MCF 10A (cell line): ENCODE data around the gene PDE4D. TPM values are rescaled to one million over a fixed set of nuclear protein-coding genes. Genes with fewer than 3 reads are reported as not detected.

Experiments
- BruUV-seq: library from RNA; stranded (reverse); fragments of 400-500 nt; replicated peaks from 2 replicates; lab custom pipeline; 2021; lab: Mats Ljungman, UMichigan
- CTCF ChIA-PET: fragments of 300-600 bp; sonication (Branson Sonifier 250); formaldehyde crosslinking; extraction: SDS; loops from one replicate; lab custom pipeline; 2021; ENCODE audit warnings: antibody characterized with exemption, inconsistent platforms; lab: Yijun Ruan, JAX
- POLR2A ChIA-PET: fragments of 300-600, 350-650 bp; sonication (Branson Sonifier 250); formaldehyde crosslinking; extraction: SDS; loops from one replicate; lab custom pipeline; 2020; ENCODE audit warnings: antibody characterized with exemption, inconsistent platforms; lab: Yijun Ruan, JAX
- DNase-seq: peaks from one replicate; pipeline ENCODE4 v3.0.0-alpha.2; 2018; ENCODE audit not compliant: unreplicated experiment
- H3K27ac Mint-ChIP-seq: one replicate; pipeline ENCODE4 v1.8.0; 2022; ENCODE audit warnings: mild to moderate bottlenecking, low read depth, mixed read lengths; ENCODE audit not compliant: unreplicated experiment
- H3K27me3 Mint-ChIP-seq: one replicate; pipeline ENCODE4 v1.8.0; 2022; ENCODE audit warnings: mixed read lengths; ENCODE audit not compliant: insufficient read depth, unreplicated experiment
- H3K36me3 Mint-ChIP-seq: one replicate; pipeline ENCODE4 v1.8.0; 2022; ENCODE audit warnings: mild to moderate bottlenecking, moderate library complexity, mixed read lengths; ENCODE audit not compliant: insufficient read depth, unreplicated experiment
- H3K4me1 Mint-ChIP-seq: one replicate; pipeline ENCODE4 v1.8.0; 2022; ENCODE audit warnings: mixed read lengths; ENCODE audit not compliant: insufficient read depth, unreplicated experiment
- H3K4me3 Mint-ChIP-seq: one replicate; pipeline ENCODE4 v1.8.0; 2022; ENCODE audit warnings: mild to moderate bottlenecking, moderate library complexity, mixed read lengths; ENCODE audit not compliant: unreplicated experiment
- H3K9me3 Mint-ChIP-seq: one replicate; pipeline ENCODE4 v1.8.0; 2022; ENCODE audit warnings: mixed read lengths; ENCODE audit not compliant: unreplicated experiment
- intact Hi-C: fragments of 100-400 bp; cut with micrococcal nuclease; formaldehyde crosslinking; loops from 2 replicates; pipeline ENCODE4 v1.14.1; 2022
- total RNA-seq: library from RNA; stranded (reverse); gene quantifications from 2 replicates; pipeline ENCODE4 v1.2.3, GENCODE V29; 2022
- TF ChIP-seq, protein P1 (sequence below): fragments of 200-600 bp; IDR thresholded peaks from one replicate; pipeline ENCODE4 v1.8.0; 2022; ENCODE audit warnings: antibody characterized with exemption, mild to moderate bottlenecking; ENCODE audit not compliant: unreplicated experiment

PDE4D gene
- total RNA-seq, 1 experiment from 2014 or later = 85.0 TPM

- no peak for DNase-seq
- no peaks in the 10 kb centered on the region for H3K27me3 Mint-ChIP-seq
- BruUV-seq = no TSS peak
- no peak overlapping the region for H3K27ac Mint-ChIP-seq
- intact Hi-C loops = no loop called here
- peaks cover 18% of the 10 kb centered on the region for H3K36me3 Mint-ChIP-seq
- H3K9me3 Mint-ChIP-seq = no peaks in the 10 kb centered on the region
- TF ChIP-seq, protein P1, sequence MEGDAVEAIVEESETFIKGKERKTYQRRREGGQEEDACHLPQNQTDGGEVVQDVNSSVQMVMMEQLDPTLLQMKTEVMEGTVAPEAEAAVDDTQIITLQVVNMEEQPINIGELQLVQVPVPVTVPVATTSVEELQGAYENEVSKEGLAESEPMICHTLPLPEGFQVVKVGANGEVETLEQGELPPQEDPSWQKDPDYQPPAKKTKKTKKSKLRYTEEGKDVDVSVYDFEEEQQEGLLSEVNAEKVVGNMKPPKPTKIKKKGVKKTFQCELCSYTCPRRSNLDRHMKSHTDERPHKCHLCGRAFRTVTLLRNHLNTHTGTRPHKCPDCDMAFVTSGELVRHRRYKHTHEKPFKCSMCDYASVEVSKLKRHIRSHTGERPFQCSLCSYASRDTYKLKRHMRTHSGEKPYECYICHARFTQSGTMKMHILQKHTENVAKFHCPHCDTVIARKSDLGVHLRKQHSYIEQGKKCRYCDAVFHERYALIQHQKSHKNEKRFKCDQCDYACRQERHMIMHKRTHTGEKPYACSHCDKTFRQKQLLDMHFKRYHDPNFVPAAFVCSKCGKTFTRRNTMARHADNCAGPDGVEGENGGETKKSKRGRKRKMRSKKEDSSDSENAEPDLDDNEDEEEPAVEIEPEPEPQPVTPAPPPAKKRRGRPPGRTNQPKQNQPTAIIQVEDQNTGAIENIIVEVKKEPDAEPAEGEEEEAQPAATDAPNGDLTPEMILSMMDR = no peak
- no peak overlapping the region for H3K4me3 Mint-ChIP-seq
- peaks cover 18% of the 10 kb centered on the region for H3K4me1 Mint-ChIP-seq
- POLR2A ChIA-PET = interaction anchor here (0.9 kb wide), 1 partner anchor 14 kb away, joined by 3 read pairs; no protein-coding TSS in a partner anchor
- CTCF ChIA-PET = interaction anchor here (0.6 to 1.1 kb wide), 5 partner anchors 70 to 231 kb away, joined by 3 read pairs; no protein-coding TSS in a partner anchor
Observed at GRCh38 chr5:59584858-59585846, 308.4 kb downstream of the PDE4D start.

- DNase-seq = no peak
- intact Hi-C loops = no loop called here
- BruUV-seq = no TSS peak
- TF ChIP-seq, protein P1 = no peak
- H3K36me3 Mint-ChIP-seq = peaks cover 18% of the 10 kb centered on the region
- H3K4me3 Mint-ChIP-seq = no peak overlapping the region
- no peak overlapping the region for H3K27ac Mint-ChIP-seq
- no peaks in the 10 kb centered on the region for H3K27me3 Mint-ChIP-seq
- H3K9me3 Mint-ChIP-seq = no peaks in the 10 kb centered on the region
- ChIA-PET CTCF (interaction anchor here (0.6 to 1.1 kb wide), 7 partner anchors 11 to 1766 kb away, joined by 3 to 4 read pairs (median 3); no protein-coding TSS in a partner anchor), POLR2A (interaction anchor here (0.7 to 1.4 kb wide), 2 partner anchors 36 to 88 kb away, joined by 3 to 5 read pairs; no protein-coding TSS in a partner anchor)
- H3K4me1 Mint-ChIP-seq = peaks cover 19% of the 10 kb centered on the region
Observed at GRCh38 chr5:59583810-59584562, 309.5 kb downstream of the PDE4D start.

DNA sequence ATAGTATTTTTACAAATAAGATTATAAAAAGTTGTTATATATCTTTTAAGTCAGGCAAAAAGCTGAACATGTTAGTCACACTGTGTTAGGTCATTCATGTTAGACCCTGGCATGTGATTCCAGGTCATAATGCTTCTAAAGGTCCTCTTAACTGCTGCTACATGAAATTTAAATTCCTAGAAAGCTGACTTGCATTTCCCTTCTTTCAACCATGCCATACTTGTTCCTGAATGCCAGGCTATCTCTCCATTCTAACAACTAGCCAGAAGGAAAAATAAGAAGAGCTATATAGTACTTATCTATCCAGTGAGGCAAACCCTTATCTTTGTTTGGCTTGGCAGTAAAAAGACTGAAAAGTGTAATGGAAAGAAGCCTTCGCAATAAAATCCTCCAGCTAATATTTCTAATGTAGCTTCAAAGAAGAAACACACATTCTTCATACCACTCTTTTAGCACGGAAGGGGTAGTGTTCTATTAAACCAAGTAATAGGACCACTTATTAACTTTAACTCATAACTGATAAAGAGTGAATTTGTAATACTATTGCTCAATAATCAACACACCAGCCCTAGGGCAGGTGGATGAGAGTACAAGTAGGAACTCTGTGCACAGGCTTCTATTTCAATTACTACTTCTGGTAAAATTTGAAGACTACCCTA, 310.2 kb downstream of the PDE4D start:
- POLR2A ChIA-PET = interaction anchor here (0.7 to 1.4 kb wide), 2 partner anchors 35 to 87 kb away, joined by 3 to 5 read pairs; no protein-coding TSS in a partner anchor
- no TSS peak for BruUV-seq
- peaks cover 26% of the 10 kb centered on the region for H3K4me1 Mint-ChIP-seq
- H3K4me3 Mint-ChIP-seq = no peak overlapping the region
- no peaks in the 10 kb centered on the region for H3K27me3 Mint-ChIP-seq
- no peak overlapping the region for H3K27ac Mint-ChIP-seq
- H3K36me3 Mint-ChIP-seq = peaks cover 25% of the 10 kb centered on the region
- TF ChIP-seq, protein P1 = no peak
- no peaks in the 10 kb centered on the region for H3K9me3 Mint-ChIP-seq
- CTCF ChIA-PET = interaction anchor here (0.6 to 0.9 kb wide), 7 partner anchors 11 to 1766 kb away, joined by 3 to 4 read pairs (median 3); no protein-coding TSS in a partner anchor
- no peak for DNase-seq
- intact Hi-C loops = no loop called here
